Measurements from ENCODE around the gene GPR17. TPM values are rescaled to one million over a fixed set of nuclear protein-coding genes. Genes with fewer than 3 reads are reported as not detected.

Gene GPR17
- 0.48 TPM for total RNA-seq (ENCODE audit: insufficient read depth, low replicate concordance)

- DNase-seq (ENCODE audit: low spot score): no peak
Measured at GRCh38 chr2:127645395-127646291, at the start of gene GPR17. GPR17 (plus strand) TSS chr2:127646153; CDS start chr2:127650736, 4,583 bp downstream.

GRCh38 chr2:127596311-127597045 lies 49.5 kb upstream of the GPR17 start:
- DNase-seq (ENCODE audit: low spot score): no peak

DNA sequence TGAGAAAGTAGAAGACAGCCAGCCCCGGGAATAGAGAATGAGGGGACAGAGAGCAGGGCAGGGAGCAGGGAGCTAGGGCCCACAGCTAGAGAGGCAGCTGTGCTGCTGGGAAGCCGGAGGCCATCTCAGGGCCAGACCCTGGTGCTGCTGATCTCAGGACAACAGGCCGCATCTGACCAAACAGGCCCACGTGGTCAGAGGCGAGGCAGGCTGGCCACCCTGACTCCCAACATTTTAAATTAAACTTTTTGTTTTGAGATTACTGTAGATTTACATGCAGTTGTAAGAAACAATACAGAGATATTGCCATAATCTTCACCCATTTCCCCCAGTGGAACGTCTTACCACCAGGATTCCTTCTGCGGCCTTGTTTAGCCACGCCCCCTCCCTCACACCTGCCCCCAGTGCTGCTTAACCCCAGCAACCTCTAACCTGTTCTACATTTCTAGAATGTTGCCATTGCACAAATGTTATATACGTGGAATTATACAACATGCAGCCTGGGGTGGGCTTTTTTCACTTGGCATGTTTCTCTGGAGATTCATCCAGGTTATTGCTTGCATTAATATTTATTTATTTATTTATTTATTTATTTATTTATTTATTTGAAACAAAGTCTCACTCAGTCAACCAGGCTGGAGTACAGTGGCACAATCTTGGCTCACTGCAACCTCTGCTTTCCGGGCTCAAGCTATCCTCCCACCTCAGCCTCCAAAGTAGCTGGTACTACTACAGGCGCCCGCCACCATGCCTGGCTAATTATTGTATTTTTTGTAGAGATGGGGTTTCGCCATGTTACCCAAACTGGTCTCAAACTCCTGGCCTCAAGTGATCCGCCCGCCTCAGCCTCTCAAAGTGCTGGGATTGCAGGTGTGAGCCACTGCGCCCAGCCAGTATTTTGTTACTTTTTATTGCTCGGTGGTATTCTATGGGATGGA lies 48.6 kb upstream of the GPR17 start:
- DNase-seq (ENCODE audit: low spot score): no peak

GRCh38 chr2:127597984-127598380 lies 48.0 kb upstream of the GPR17 start:
- DNase-seq (ENCODE audit: low spot score): no peak

DNA sequence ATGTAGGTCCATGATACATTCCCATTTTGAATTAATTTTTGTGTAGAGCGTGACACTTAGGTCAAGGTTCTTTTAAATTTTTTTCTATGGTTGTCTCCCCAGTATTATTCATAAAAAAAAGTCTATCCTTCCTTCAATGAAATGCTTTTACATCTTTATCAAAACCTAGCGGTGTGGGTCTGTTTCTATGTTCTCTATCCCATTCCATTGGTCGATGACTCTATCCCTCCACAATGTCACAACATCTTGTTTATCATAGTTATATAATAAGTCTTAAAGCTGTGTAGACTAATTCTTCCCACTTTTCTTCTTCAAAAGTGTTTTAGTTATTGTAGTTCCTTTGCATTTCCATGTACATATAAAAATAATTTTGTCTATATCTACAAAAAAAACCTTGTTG lies 47.2 kb upstream of the GPR17 start:
- DNase-seq (ENCODE audit: low spot score): no peak

GRCh38 chr2:127599211-127599610 lies 46.7 kb upstream of the GPR17 start:
- no peak for DNase-seq (ENCODE audit: low spot score)

GRCh38 chr2:127604986-127605385 lies 41.0 kb upstream of the GPR17 start:
- no peak for DNase-seq (ENCODE audit: low spot score)

- DNase-seq (ENCODE audit: low spot score): no peak
Measured at GRCh38 chr2:127605691-127606263, 40.2 kb upstream of the GPR17 start.

- DNase-seq (ENCODE audit: low spot score): no peak
Measured at GRCh38 chr2:127606625-127607398, 39.1 kb upstream of the GPR17 start.

GRCh38 chr2:127607399-127607908 lies 38.5 kb upstream of the GPR17 start:
- no peak for DNase-seq (ENCODE audit: low spot score)

- no peak for DNase-seq (ENCODE audit: low spot score)
Measured at GRCh38 chr2:127608061-127609030, 37.6 kb upstream of the GPR17 start.

GRCh38 chr2:127609031-127609751 lies 36.8 kb upstream of the GPR17 start:
- no peak for DNase-seq (ENCODE audit: low spot score)

DNA sequence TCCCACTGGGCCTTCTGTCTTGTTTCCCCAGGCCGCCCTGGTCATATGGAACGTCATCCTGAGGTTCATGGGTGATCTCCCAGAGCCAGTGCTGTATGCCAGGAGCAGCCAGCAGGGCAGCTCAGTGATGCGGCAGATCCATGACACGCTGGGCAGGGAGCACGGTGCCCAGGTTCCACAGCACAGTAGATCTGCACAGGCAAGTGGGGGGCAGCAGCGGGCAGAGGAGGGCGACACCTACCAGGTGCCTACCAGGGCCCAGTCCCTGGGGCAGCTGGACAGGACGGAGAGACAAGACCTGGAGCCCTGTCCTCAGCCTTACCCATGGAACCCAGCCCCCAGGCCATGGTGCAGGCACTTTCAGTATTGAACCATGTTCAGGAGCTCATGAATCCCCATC lies 36.1 kb upstream of the GPR17 start:
- DNase-seq (ENCODE audit: low spot score): no peak

DNA sequence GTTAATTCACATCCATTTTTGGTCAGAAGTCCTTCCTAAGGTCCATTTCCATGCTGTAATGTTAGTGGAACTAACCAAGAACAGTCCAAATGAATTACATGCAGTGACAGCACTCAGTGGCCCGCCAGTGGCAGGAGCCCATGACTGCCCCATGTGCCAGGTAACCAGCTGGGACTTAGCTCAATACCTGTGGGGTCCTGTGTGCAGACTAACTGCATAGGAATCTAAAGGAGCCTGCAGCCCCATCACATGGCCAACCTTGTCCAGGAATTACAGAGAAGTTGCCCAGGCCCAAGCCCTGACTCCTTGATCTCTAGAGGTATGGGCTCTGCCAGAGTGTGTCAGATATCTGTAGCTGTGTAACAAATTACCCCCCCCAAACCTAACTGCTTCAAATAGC lies 35.4 kb upstream of the GPR17 start:
- no peak for DNase-seq (ENCODE audit: low spot score)

- no peak for DNase-seq (ENCODE audit: low spot score)
Measured at GRCh38 chr2:127611076-127611925, 34.7 kb upstream of the GPR17 start.

DNA sequence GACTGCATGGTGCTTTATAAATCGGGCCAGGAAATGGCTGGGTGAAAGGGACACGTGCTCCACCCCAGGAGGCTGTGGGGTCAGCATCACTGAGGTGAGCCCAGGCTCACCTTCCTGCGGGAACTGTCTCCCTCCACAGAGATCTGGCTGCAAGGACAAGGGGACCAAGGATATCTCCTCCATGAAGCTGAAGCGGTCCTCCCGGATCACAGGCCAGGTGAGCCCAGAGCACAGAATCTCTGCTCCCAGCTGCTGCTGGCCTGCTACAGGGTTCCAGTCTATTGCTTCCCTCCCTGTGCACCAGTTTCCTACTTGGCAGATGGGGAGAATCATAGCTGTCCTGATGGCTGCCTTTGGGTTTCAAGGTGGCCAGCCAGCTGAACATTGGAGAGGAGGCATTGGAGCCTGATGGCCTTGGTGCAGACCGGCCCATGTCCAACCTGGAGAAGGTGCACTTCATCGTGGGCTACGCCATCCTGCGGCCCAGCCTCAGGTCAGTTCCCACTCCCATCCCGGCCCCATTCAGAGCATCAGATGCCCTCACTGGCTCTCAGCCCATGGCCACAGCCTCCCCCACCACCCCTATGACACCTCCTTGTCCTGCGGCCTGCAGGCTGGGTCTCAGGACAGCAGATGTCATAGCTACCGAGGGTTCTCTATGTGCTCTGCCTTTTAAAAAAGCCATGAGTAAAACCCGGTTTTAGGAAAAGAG lies 33.7 kb upstream of the GPR17 start:
- no peak for DNase-seq (ENCODE audit: low spot score)

GRCh38 chr2:127614246-127614645 lies 31.7 kb upstream of the GPR17 start:
- DNase-seq (ENCODE audit: low spot score): no peak

Measured in umbilical cord (tissue), 2 donors.